A549 (cell line): ENCODE data around the gene VIPR2. TPM values are rescaled to one million over a fixed set of nuclear protein-coding genes. Genes with fewer than 3 reads are reported as not detected.

ENCODE experiments used
- ATAC-seq, 2 experiments: fragments of 200-7000 bp in 1 of 2; fragments of >200 bp in 1 of 2; cut with Nextera tagmentation in 1 of 2; cut with Tn5 transposase in 1 of 2; 3 replicates each; pipeline versions ENCODE4 v1.8.0 to v1.9.1; 2018 to 2020; ENCODE audit warnings: mild to moderate bottlenecking in 1 of 2, moderate library complexity in 1 of 2
- CTCF ChIA-PET: fragments of 300-600 bp; sonication (Branson Sonifier 250); formaldehyde crosslinking; extraction: SDS; loops from one replicate; lab custom pipeline; 2021; ENCODE audit warnings: antibody characterized with exemption, inconsistent platforms; lab: Yijun Ruan, JAX
- POLR2A ChIA-PET: fragments of 350-600 bp; formaldehyde crosslinking; extraction: SDS; loops from one replicate; lab custom pipeline; 2021; ENCODE audit warnings: antibody characterized with exemption, inconsistent platforms; lab: Yijun Ruan, JAX
- DNase-seq, 2 experiments: peaks; one replicate each; pipeline versions ENCODE4 v3.0.0 to v3.0.0-alpha.2; 2011 to 2016; ENCODE audit warnings: low read depth in 1 of 2, low spot score in 1 of 2
- FAIRE-seq: peaks from 2 replicates; lab custom pipeline; 2011; peaks lifted over from hg19 to GRCh38; lab: Jason Lieb, UNC
- H3K27ac ChIP-seq, 2 experiments: fragments of >200 bp; sonication (Bioruptor Twin); formaldehyde crosslinking; 3 replicates each; pipeline ENCODE4 v1.5.1; 2016 to 2017
- H3K4me1 ChIP-seq: fragments of >200 bp; sonication (Bioruptor Twin); formaldehyde crosslinking; 3 replicates; pipeline ENCODE4 v1.6.1; 2016
- H3K4me2 ChIP-seq: fragments of >200 bp; sonication (Bioruptor Twin); formaldehyde crosslinking; 3 replicates; pipeline ENCODE4 v1.6.1; 2016
- H3K4me3 ChIP-seq: fragments of >200 bp; sonication (Bioruptor Twin); formaldehyde crosslinking; 3 replicates; pipeline ENCODE4 v1.5.1; 2016
- H3K9me3 ChIP-seq: fragments of >200 bp; sonication (Bioruptor Twin); formaldehyde crosslinking; 3 replicates; pipeline ENCODE4 v1.6.1; 2016
- BCL3 ChIP-seq: fragments of >200 bp; sonication (Bioruptor Twin); formaldehyde crosslinking; IDR thresholded peaks from 3 replicates; pipeline ENCODE4 v1.6.1; 2016
- BHLHE40 ChIP-seq: IDR thresholded peaks from 2 replicates; pipeline ENCODE4 v1.6.1; 2012; ENCODE audit warnings: low read depth, low read length, inconsistent platforms
- CHD2 ChIP-seq: fragments of 150-350 bp; IDR thresholded peaks from 2 replicates; pipeline ENCODE4 v1.6.1; 2014; ENCODE audit warnings: low read length; ENCODE audit not compliant: partially characterized antibody
- ESRRA ChIP-seq: fragments of 150-350 bp; IDR thresholded peaks from 2 replicates; pipeline ENCODE4 v1.6.1; 2014; ENCODE audit warnings: mild to moderate bottlenecking, low read length, borderline replicate concordance
- HDAC2 ChIP-seq: fragments of 200-600 bp; sonication (generic); IDR thresholded peaks from 2 replicates; pipeline ENCODE4 v1.6.1; 2016
- HEYL ChIP-seq: fragments of 250-450 bp; sonication (Bioruptor Pico); IDR thresholded peaks from 2 replicates; pipeline ENCODE4 v1.8.0; 2021; ENCODE audit warnings: mild to moderate bottlenecking, moderate library complexity
- HOXA7 ChIP-seq: fragments of 250-450 bp; sonication (Bioruptor Pico); IDR thresholded peaks from 2 replicates; pipeline ENCODE4 v1.5.0; 2020; ENCODE audit warnings: mild to moderate bottlenecking, moderate library complexity
- HOXB5 ChIP-seq: fragments of 250-450 bp; sonication (Bioruptor Pico); IDR thresholded peaks from 2 replicates; pipeline ENCODE4 v1.5.0; 2020; ENCODE audit warnings: mild to moderate bottlenecking, moderate library complexity
- MAX ChIP-seq: IDR thresholded peaks from 2 replicates; pipeline ENCODE4 v1.6.1; 2012
- MYC ChIP-seq: IDR thresholded peaks from 2 replicates; pipeline ENCODE4 v1.6.1; 2012; ENCODE audit warnings: mild to moderate bottlenecking, inconsistent platforms, low read length, improper control_type of control experiment, borderline replicate concordance
- NFE2L2 ChIP-seq: fragments of 150-350 bp; conservative IDR thresholded peaks from 2 replicates; pipeline ENCODE4 v1.6.1; 2014; ENCODE audit warnings: low read length
- RAD21 ChIP-seq, 2 experiments: fragments of >200 bp in 1 of 2; sonication (Bioruptor Twin) in 1 of 2; formaldehyde crosslinking in 1 of 2; IDR thresholded peaks in 1 of 2; conservative IDR thresholded peaks in 1 of 2; 2 replicates in 1 of 2; 3 replicates in 1 of 2; pipeline ENCODE4 v1.6.1; 2012 to 2018; ENCODE audit warnings: inconsistent platforms in 1 of 2
- RNF2 ChIP-seq: fragments of 200-600 bp; sonication (generic); IDR thresholded peaks from 2 replicates; pipeline ENCODE4 v1.6.1; 2016; ENCODE audit warnings: low read depth, mild to moderate bottlenecking, antibody characterized with exemption, moderate library complexity, borderline replicate concordance
- TFCP2L1 ChIP-seq: fragments of 250-450 bp; sonication (Bioruptor Pico); IDR thresholded peaks from 2 replicates; pipeline ENCODE4 v1.5.0; 2021; ENCODE audit warnings: mild to moderate bottlenecking
- USF2 ChIP-seq: fragments of 450-650 bp; IDR thresholded peaks from 2 replicates; pipeline ENCODE4 v1.6.1; 2014; ENCODE audit warnings: antibody characterized with exemption
- ZC3H11A ChIP-seq: fragments of 450-650 bp; IDR thresholded peaks from 2 replicates; pipeline ENCODE4 v1.6.1; 2014; ENCODE audit warnings: antibody characterized with exemption, mild to moderate bottlenecking
- WGBS: methylation state at CpG from one replicate; pipeline ENCODE4 v1.1.6; 2017; ENCODE audit errors: missing lambda C conversion rate; 5-methylcytosine and 5-hydroxymethylcytosine counted together
- polyA plus RNA-seq, 4 experiments: library from polyadenylated mRNA; depleted of rRNA in 3 of 4; stranded (reverse); fragments of >200 nt; fragmentation: RNase III in 1 of 4; extraction: RNeasy Plus Mini Kit Qiagen cat#74134 plus additional on column Dnase treatment in 1 of 4; gene quantifications; 2 replicates in 3 of 4; 3 replicates in 1 of 4; pipeline ENCODE4 v1.2.3, GENCODE V29; 2011 to 2017
- TF ChIP-seq, protein P1 (sequence below): fragments of 200-600 bp; sonication (generic); IDR thresholded peaks from 2 replicates; pipeline ENCODE4 v1.6.1; 2016; ENCODE audit warnings: antibody characterized with exemption, mild to moderate bottlenecking, moderate library complexity

Gene VIPR2
- polyA plus RNA-seq, 2 of the 4 experiments (the other 2 are of a cell fraction): not detected

DNA sequence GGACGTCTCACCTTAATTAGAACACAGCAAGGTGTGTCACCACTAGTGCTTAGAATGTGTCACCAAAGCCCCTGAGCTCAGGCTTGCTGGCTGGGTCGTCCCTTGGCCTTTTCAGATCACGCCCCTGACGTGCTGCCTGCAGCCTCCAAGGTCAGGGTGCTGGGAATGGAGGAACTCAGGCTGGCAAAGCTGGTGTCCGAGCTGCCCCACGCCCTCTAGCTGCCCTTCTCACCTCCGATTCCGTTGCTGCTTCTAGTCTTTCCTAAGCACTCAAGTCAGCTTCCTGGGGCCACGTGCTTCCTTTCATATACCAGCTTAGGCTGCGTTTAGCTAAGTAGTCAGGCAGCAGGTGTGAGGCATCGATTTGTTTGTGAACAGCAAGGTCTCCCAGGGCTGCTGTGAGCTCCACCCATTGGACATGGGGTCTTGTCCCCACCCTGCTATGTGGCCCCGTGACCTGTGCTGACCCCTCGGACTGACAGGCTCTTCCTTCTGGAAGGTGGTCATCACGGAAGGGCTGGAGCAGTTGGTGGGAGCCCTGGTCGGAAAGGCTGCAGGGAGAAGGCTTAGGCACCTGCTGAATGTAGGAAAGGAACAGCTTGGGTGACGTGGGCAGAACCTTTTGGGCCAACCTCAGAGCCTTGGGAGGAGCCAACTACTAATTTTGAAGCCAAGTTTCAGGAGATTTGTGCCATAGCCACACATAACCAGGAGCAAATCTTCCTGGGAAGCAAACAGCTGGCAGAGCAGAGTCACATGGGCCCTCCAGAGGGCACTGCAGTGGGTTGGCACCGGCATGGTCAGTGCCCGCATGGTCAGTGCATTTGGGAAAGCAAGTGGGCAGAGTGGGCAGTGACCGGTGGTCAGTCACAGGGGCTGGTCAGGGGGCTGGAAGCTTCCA, 28.8 kb downstream of the VIPR2 start:
- Histone ChIP-seq H3K9me3 (no peaks in the 10 kb centered on the region), H3K4me3 (no peak overlapping the region), H3K4me2 (no peak overlapping the region), H3K27ac (no peak overlapping the region), H3K4me1 (no peaks in the 10 kb centered on the region)
- POLR2A ChIA-PET: no interaction called here
- FAIRE-seq (no peak), ATAC-seq (peak; percentile 58 to 64; a peak in 4 of 6 replicates), DNase-seq (no peak)
- TF ChIP-seq, protein P1, sequence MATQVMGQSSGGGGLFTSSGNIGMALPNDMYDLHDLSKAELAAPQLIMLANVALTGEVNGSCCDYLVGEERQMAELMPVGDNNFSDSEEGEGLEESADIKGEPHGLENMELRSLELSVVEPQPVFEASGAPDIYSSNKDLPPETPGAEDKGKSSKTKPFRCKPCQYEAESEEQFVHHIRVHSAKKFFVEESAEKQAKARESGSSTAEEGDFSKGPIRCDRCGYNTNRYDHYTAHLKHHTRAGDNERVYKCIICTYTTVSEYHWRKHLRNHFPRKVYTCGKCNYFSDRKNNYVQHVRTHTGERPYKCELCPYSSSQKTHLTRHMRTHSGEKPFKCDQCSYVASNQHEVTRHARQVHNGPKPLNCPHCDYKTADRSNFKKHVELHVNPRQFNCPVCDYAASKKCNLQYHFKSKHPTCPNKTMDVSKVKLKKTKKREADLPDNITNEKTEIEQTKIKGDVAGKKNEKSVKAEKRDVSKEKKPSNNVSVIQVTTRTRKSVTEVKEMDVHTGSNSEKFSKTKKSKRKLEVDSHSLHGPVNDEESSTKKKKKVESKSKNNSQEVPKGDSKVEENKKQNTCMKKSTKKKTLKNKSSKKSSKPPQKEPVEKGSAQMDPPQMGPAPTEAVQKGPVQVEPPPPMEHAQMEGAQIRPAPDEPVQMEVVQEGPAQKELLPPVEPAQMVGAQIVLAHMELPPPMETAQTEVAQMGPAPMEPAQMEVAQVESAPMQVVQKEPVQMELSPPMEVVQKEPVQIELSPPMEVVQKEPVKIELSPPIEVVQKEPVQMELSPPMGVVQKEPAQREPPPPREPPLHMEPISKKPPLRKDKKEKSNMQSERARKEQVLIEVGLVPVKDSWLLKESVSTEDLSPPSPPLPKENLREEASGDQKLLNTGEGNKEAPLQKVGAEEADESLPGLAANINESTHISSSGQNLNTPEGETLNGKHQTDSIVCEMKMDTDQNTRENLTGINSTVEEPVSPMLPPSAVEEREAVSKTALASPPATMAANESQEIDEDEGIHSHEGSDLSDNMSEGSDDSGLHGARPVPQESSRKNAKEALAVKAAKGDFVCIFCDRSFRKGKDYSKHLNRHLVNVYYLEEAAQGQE: no peak
- no peak for TF ChIP-seq HOXB5 (CRISPR knock-in tag)
- no peak for TF ChIP-seq BHLHE40
- TF ChIP-seq MAX: no peak
- no peak for TF ChIP-seq MYC
- peak in 1 of 2 experiments; percentile 2; a peak in 1 of 5 replicates for TF ChIP-seq RAD21 (conservative IDR thresholded peaks at IDR 0.05 in 1 of 2, IDR thresholded peaks at IDR 0.05 in 1 of 2)
- TF ChIP-seq CHD2: no peak
- CTCF ChIA-PET: interaction anchor here (1.6 kb wide), 1 partner anchor 10 kb away, joined by 6 read pairs; no protein-coding TSS in a partner anchor
- WGBS: 43% methylated on average over 19 of the region's 19 CpGs

DNA sequence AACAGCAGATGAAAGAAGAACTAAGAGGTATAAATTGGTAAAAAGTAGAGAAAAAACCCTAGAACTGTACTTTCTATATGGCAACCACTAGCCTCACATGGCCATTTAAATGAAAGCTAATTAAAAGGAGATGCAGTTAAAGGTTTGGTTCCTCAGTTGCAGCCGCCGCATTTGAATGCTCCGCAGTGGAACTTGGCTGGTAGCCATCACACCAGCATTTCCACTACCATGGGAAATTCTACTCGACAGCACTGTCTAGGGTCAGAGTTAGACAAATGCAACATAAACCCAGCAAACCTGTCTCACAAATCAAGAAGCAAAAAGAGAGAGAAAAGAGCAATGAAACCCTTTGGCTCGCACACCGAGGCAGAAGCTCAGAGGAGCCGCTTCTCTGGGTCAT, 29.7 kb downstream of the VIPR2 start:
- Histone ChIP-seq H3K9me3 (no peaks in the 10 kb centered on the region), H3K4me1 (no peaks in the 10 kb centered on the region), H3K4me2 (no peak overlapping the region), H3K4me3 (no peak overlapping the region), H3K27ac (no peak overlapping the region)
- CTCF ChIA-PET: no interaction called here
- no peak for TF ChIP-seq BCL3
- TF ChIP-seq HDAC2: no peak
- no peak for TF ChIP-seq TFCP2L1
- no peak for TF ChIP-seq HEYL (CRISPR knock-in tag)
- TF ChIP-seq USF2: no peak
- no peak for TF ChIP-seq ESRRA
- TF ChIP-seq ZC3H11A: no peak
- TF ChIP-seq NFE2L2: no peak
- TF ChIP-seq RNF2: no peak
- TF ChIP-seq HOXA7 (CRISPR knock-in tag): no peak
- POLR2A ChIA-PET: no interaction called here
- no peak for FAIRE-seq
- ATAC-seq: no peak
- no peak for DNase-seq
- 80% methylated on average over 7 of the region's 7 CpGs for WGBS
